Measurements from ENCODE around the gene CHST12.

The CHST12 gene

DNA sequence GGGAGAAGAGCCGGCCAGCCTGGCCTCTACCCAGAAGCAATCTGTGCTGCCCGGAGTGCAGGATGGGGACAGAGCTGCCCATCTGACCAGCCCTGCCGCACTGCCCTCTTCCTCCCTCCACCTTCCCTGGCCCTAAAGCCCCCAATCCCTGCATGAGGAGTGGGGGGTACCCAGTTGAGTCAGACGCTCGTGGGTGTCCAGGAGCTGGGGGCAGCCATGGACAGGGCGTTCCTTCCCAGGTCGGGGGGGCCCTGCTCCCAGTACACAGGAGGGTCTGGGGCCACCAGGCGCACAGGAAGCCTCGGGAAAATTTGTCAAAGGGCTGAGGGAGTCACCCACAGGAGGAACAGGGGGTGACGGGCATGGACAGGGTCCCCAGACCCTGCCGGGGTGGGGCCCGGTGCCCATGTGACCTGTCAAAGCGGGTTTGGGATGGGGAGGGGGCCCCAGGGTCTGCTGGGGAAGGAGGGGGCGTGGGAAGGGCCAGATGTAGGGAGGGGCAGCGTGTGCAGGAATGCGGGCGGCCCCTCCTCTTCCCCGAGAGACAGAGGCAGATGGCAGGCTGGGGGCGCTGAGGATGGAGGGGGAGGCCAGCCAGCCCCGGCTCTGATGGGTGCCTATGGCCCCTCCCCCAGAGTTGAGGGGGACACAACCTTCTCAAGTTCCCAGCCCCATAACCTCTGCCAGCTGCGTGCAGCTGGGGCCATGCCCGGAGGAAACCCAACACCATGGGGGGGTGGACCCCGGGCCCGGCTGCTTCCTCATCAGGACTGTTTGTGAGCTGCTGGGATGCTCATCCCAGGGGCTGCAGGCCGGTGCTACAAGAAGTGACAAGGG lies 94.3 kb downstream of the CHST12 start:
- DNase-seq (ENCODE audit: low read depth in 2 of 2, low spot score in 1 of 2): no peak

Measured in stimulated activated CD8-positive, alpha-beta memory T cell treated with anti-CD3 and anti-CD28 coated beads, Interleukin-4, amount 100 ng/mL, for 4 hours (primary cell).